ENCODE results near the gene TAS2R42.

TAS2R42 gene

GRCh38 chr12:11186837-11187236 is at the start of gene TAS2R42:
Gene TAS2R42 (minus strand): TSS chr12:11186937. CDS start chr12:11186937, 0 bp downstream.
- DNase-seq = no peak

- DNase-seq = no peak
Observed at GRCh38 chr12:11233532-11233931, 46.8 kb upstream of the TAS2R42 start.

- DNase-seq = peak in 1 of 2 experiments; percentile 61
Observed at GRCh38 chr12:11228296-11228879, 41.7 kb upstream of the TAS2R42 start.

GRCh38 chr12:11227373-11227772 is 40.6 kb upstream of the TAS2R42 start:
- DNase-seq = no peak

- no peak for DNase-seq
Observed at GRCh38 chr12:11209113-11209512, 22.4 kb upstream of the TAS2R42 start.

- DNase-seq = no peak
Observed at GRCh38 chr12:11204173-11204572, 17.4 kb upstream of the TAS2R42 start.

- no peak for DNase-seq
Observed at GRCh38 chr12:11202811-11203210, 16.1 kb upstream of the TAS2R42 start.

- no peak for DNase-seq
Observed at GRCh38 chr12:11183011-11183410, 3.7 kb downstream of the TAS2R42 start.

- DNase-seq = no peak
Observed at GRCh38 chr12:11182529-11182928, 4.2 kb downstream of the TAS2R42 start.

GRCh38 chr12:11178250-11178649 is 8.5 kb downstream of the TAS2R42 start:
- no peak for DNase-seq

GRCh38 chr12:11174022-11174421 is 12.7 kb downstream of the TAS2R42 start:
- peak in 1 of 2 experiments; percentile 13 for DNase-seq

- DNase-seq = no peak
Observed at GRCh38 chr12:11171969-11172675, 14.6 kb downstream of the TAS2R42 start.

- peak; percentile 85 to 96 for DNase-seq
Observed at GRCh38 chr12:11171145-11171968, 15.4 kb downstream of the TAS2R42 start, which contains the start of gene SMIM10L1. Gene SMIM10L1 (plus strand): TSS chr12:11171194. CDS start chr12:11171357, 163 bp downstream.

- no peak for DNase-seq
Observed at GRCh38 chr12:11170810-11171144, 16.0 kb downstream of the TAS2R42 start.

- no peak for DNase-seq
Observed at GRCh38 chr12:11166300-11166699, 20.4 kb downstream of the TAS2R42 start.

- no peak for DNase-seq
Observed at GRCh38 chr12:11164384-11164783, 22.4 kb downstream of the TAS2R42 start.

GRCh38 chr12:11162502-11162901 is 24.2 kb downstream of the TAS2R42 start:
- no peak for DNase-seq

GRCh38 chr12:11158885-11159444 is 27.8 kb downstream of the TAS2R42 start:
- DNase-seq = no peak

- no peak for DNase-seq
Observed at GRCh38 chr12:11154400-11154925, 32.3 kb downstream of the TAS2R42 start.

- no peak for DNase-seq
Observed at GRCh38 chr12:11152725-11153124, 34.0 kb downstream of the TAS2R42 start.

GRCh38 chr12:11150832-11151231 is 35.9 kb downstream of the TAS2R42 start:
- DNase-seq = no peak

GRCh38 chr12:11147420-11147819 is 39.3 kb downstream of the TAS2R42 start:
- no peak for DNase-seq

GRCh38 chr12:11144297-11144696 is 42.4 kb downstream of the TAS2R42 start:
- DNase-seq = no peak

Measured in NCI-H446 (cell line).